H9 (cell line): ENCODE data around the gene MDH2. TPM values are rescaled to one million over a fixed set of nuclear protein-coding genes. Genes with fewer than 3 reads are reported as not detected.
A peak's percentile ranks its signal among the peaks of the same experiment; 100 is the strongest.

ENCODE experiments used
- DNase-seq: peaks from one replicate; pipeline ENCODE4 v3.0.0-alpha.2; 2017
- H2AFZ ChIP-seq: one replicate; pipeline ENCODE4 v1.6.1; 2013; ENCODE audit warnings: mild to moderate bottlenecking, low read length, control low read depth, moderate library complexity
- H2AK5ac ChIP-seq: 2 replicates; pipeline ENCODE4 v1.6.1; 2013; ENCODE audit warnings: low read length, control low read depth, mixed read lengths; ENCODE audit not compliant: insufficient read length
- H2BK120ac ChIP-seq: one replicate; pipeline ENCODE4 v1.6.1; 2013; ENCODE audit warnings: low read depth, mild to moderate bottlenecking, low read length, control low read depth, inconsistent platforms; ENCODE audit not compliant: poor library complexity, severe bottlenecking
- H2BK12ac ChIP-seq: 2 replicates; pipeline ENCODE4 v1.6.1; 2013; ENCODE audit warnings: low read length, control low read depth, mixed read lengths, low read depth; ENCODE audit not compliant: insufficient read length
- H2BK15ac ChIP-seq: 2 replicates; pipeline ENCODE4 v1.6.1; 2013; ENCODE audit warnings: low read depth, low read length, control low read depth
- H2BK20ac ChIP-seq: one replicate; pipeline ENCODE4 v1.6.1; 2013; ENCODE audit warnings: low read depth, mild to moderate bottlenecking, low read length, control low read depth, inconsistent platforms; ENCODE audit not compliant: poor library complexity, severe bottlenecking
- H2BK5ac ChIP-seq: 2 replicates; pipeline ENCODE4 v1.6.1; 2013; ENCODE audit warnings: low read length, control low read depth, mixed read lengths; ENCODE audit not compliant: insufficient read length
- H3K14ac ChIP-seq: 2 replicates; pipeline ENCODE4 v1.6.1; 2013; ENCODE audit warnings: low read length, control low read depth; ENCODE audit not compliant: insufficient read depth
- H3K18ac ChIP-seq: 2 replicates; pipeline ENCODE4 v1.6.1; 2013; ENCODE audit warnings: low read depth, mild to moderate bottlenecking, mixed read lengths, low read length, control low read depth; ENCODE audit not compliant: insufficient read length
- H3K23ac ChIP-seq: 2 replicates; pipeline ENCODE4 v1.6.1; 2013; ENCODE audit warnings: low read length, control low read depth, mixed read lengths, low read depth; ENCODE audit not compliant: insufficient read length
- H3K23me2 ChIP-seq: 2 replicates; pipeline ENCODE4 v1.6.1; 2013; ENCODE audit warnings: low read depth, mild to moderate bottlenecking, mixed read lengths, low read length, control low read depth; ENCODE audit not compliant: insufficient read length, poor library complexity, severe bottlenecking
- H3K27ac ChIP-seq: 2 replicates; pipeline ENCODE4 v1.5.1; 2013; ENCODE audit warnings: low read length, control low read depth, mixed read lengths, low read depth; ENCODE audit not compliant: insufficient read length
- H3K27me3 ChIP-seq: 2 replicates; pipeline ENCODE4 v1.6.1; 2013; ENCODE audit warnings: low read length, control low read depth, inconsistent platforms; ENCODE audit not compliant: insufficient read depth
- H3K4ac ChIP-seq: 2 replicates; pipeline ENCODE4 v1.6.1; 2013; ENCODE audit warnings: low read depth, mild to moderate bottlenecking, control low read depth, inconsistent platforms, low read length, moderate library complexity
- H3K4me1 ChIP-seq: 2 replicates; pipeline ENCODE4 v1.6.1; 2013; ENCODE audit warnings: low read length, control low read depth, inconsistent platforms; ENCODE audit not compliant: insufficient read depth
- H3K4me2 ChIP-seq: 2 replicates; pipeline ENCODE4 v1.6.1; 2013; ENCODE audit warnings: low read length, control low read depth, mixed read lengths; ENCODE audit not compliant: insufficient read length, insufficient read depth
- H3K56ac ChIP-seq: 2 replicates; pipeline ENCODE4 v1.6.1; 2013; ENCODE audit warnings: low read depth, mild to moderate bottlenecking, mixed read lengths, low read length, control low read depth; ENCODE audit not compliant: insufficient read length
- H3K79me1 ChIP-seq: 2 replicates; pipeline ENCODE4 v1.6.1; 2013; ENCODE audit warnings: low read depth, mild to moderate bottlenecking, moderate library complexity, low read length, control low read depth, inconsistent platforms; ENCODE audit not compliant: insufficient read depth, poor library complexity, severe bottlenecking
- H3K79me2 ChIP-seq: 2 replicates; pipeline ENCODE4 v1.6.1; 2013; ENCODE audit warnings: low read length, control low read depth, inconsistent platforms; ENCODE audit not compliant: insufficient read depth
- H3K9ac ChIP-seq: 2 replicates; pipeline ENCODE4 v1.6.1; 2013; ENCODE audit warnings: low read length, control low read depth, mixed read lengths; ENCODE audit not compliant: insufficient read length; ENCODE audit errors: extremely low read depth
- H3K9me3 ChIP-seq: one replicate; pipeline ENCODE4 v1.6.1; 2013; ENCODE audit warnings: low read depth, low read length, inconsistent platforms; ENCODE audit not compliant: control insufficient read depth
- H3T11ph ChIP-seq: one replicate; pipeline ENCODE4 v1.6.1; 2013; ENCODE audit warnings: mild to moderate bottlenecking, low read length, control low read depth, inconsistent platforms
- H4K20me1 ChIP-seq: one replicate; pipeline ENCODE4 v1.6.1; 2013; ENCODE audit not compliant: control insufficient read depth, insufficient read length, insufficient read depth
- H4K5ac ChIP-seq: 2 replicates; pipeline ENCODE4 v1.6.1; 2013; ENCODE audit warnings: low read depth, mild to moderate bottlenecking, mixed read lengths, low read length, control low read depth; ENCODE audit not compliant: insufficient read length
- H4K8ac ChIP-seq: replicated peaks from 2 replicates; pipeline ENCODE4 v1.6.1; 2013; ENCODE audit warnings: low read length, control low read depth, mixed read lengths, low read depth; ENCODE audit not compliant: insufficient read length
- H4K91ac ChIP-seq: 2 replicates; pipeline ENCODE4 v1.6.1; 2013; ENCODE audit warnings: low read depth, mild to moderate bottlenecking, moderate library complexity, mixed read lengths, low read length, control low read depth; ENCODE audit not compliant: insufficient read length
- H3K27ac Mint-ChIP-seq, 3 experiments: 2 replicates in 2 of 3; 3 replicates in 1 of 3; pipeline ENCODE4 v1.8.0; 2020 to 2021; ENCODE audit warnings: mixed read lengths in 3 of 3, mild to moderate bottlenecking in 1 of 3, moderate library complexity in 1 of 3
- H3K27me3 Mint-ChIP-seq: 2 replicates; pipeline ENCODE4 v1.8.0; 2021; ENCODE audit warnings: low read depth, mild to moderate bottlenecking, moderate library complexity, mixed read lengths
- H3K36me3 Mint-ChIP-seq, 3 experiments: 2 replicates in 2 of 3; 3 replicates in 1 of 3; pipeline ENCODE4 v1.8.0; 2020 to 2021; ENCODE audit warnings: low read depth in 3 of 3, mixed read lengths in 3 of 3; ENCODE audit not compliant: insufficient read depth in 1 of 3
- H3K4me1 Mint-ChIP-seq, 2 experiments: 2 replicates each; pipeline ENCODE4 v1.8.0; 2020; ENCODE audit warnings: mixed read lengths in 2 of 2
- H3K4me3 Mint-ChIP-seq, 2 experiments: 2 replicates in 1 of 2; 3 replicates in 1 of 2; pipeline ENCODE4 v1.8.0; 2020 to 2021; ENCODE audit warnings: mild to moderate bottlenecking in 2 of 2, mixed read lengths in 2 of 2, moderate library complexity in 1 of 2
- H3K9me3 Mint-ChIP-seq, 2 experiments: 2 replicates in 1 of 2; 3 replicates in 1 of 2; pipeline ENCODE4 v1.8.0; 2020; ENCODE audit warnings: mild to moderate bottlenecking in 2 of 2, mixed read lengths in 2 of 2, moderate library complexity in 1 of 2
- CTCF ChIP-seq: fragments of 200-600 bp; sonication (generic); conservative IDR thresholded peaks from 3 replicates; pipeline ENCODE4 v1.8.0; 2021; ENCODE audit warnings: antibody characterized with exemption, mild to moderate bottlenecking
- WGBS: extraction: QIAGEN DNeasy Blood & Tissue Kit; methylation state at CpG from one replicate; pipeline ENCODE4 v1.1.7; 2013; ENCODE audit warnings: missing lambda C conversion rate, low lambda C conversion rate, mixed read lengths; ENCODE audit not compliant: insufficient read length; ENCODE audit errors: extremely low coverage; 5-methylcytosine and 5-hydroxymethylcytosine counted together
- total RNA-seq: library from RNA; stranded (reverse); gene quantifications from 2 replicates; pipeline ENCODE4 v1.2.1, GENCODE V29; 2021

The MDH2 gene
- total RNA-seq, 1 experiment from 2014 or later = 260 TPM

GRCh38 chr7:76050545-76050944 is 2.6 kb downstream of the MDH2 start:
- no peak overlapping the region for H4K8ac ChIP-seq
- peak overlapping the region; percentile 6 to 9; a peak in 3 of 5 replicates for H3K4me3 Mint-ChIP-seq
- H2BK12ac ChIP-seq = no peak overlapping the region
- H3K4me1 ChIP-seq = peaks cover 5% of the 10 kb centered on the region; the same call in 1 of the 2 replicates
- H2AK5ac ChIP-seq = no peak overlapping the region
- H3K79me1 ChIP-seq = peaks cover 6% of the 10 kb centered on the region
- no peak for DNase-seq
- H3K36me3 Mint-ChIP-seq = peaks cover 25 to 41% (median 38%) of the 10 kb centered on the region in 3 experiments
- H3T11ph ChIP-seq = no peak overlapping the region
- no peak overlapping the region for H3K9ac ChIP-seq
- no peak overlapping the region for H3K23ac ChIP-seq
- peak overlapping the region; percentile 21 for H3K4me2 ChIP-seq
- no peak for TF ChIP-seq CTCF
- H3K9me3 Mint-ChIP-seq = no peaks in the 10 kb centered on the region; a peak in 1 of 5 replicates
- no peaks in the 10 kb centered on the region for H4K20me1 ChIP-seq
- no peak overlapping the region for H3K27ac ChIP-seq
- no peak overlapping the region for H3K56ac ChIP-seq
- no peak overlapping the region for H4K91ac ChIP-seq
- peak overlapping the region in 2 of 3 experiments; percentile 8 to 79; a peak in 1 of 7 replicates for H3K27ac Mint-ChIP-seq
- peaks cover 7% of the 10 kb centered on the region for H3K23me2 ChIP-seq
- H2BK120ac ChIP-seq = no peak overlapping the region
- no peak overlapping the region for H3K14ac ChIP-seq
- no peak overlapping the region for H2BK5ac ChIP-seq
- H3K27me3 ChIP-seq = no peaks in the 10 kb centered on the region
- no peak overlapping the region for H2BK15ac ChIP-seq
- peaks cover 16 to 20% of the 10 kb centered on the region in 2 experiments for H3K4me1 Mint-ChIP-seq
- no peak overlapping the region for H2BK20ac ChIP-seq
- no peaks in the 10 kb centered on the region for H3K9me3 ChIP-seq
- H3K18ac ChIP-seq = no peak overlapping the region
- H3K79me2 ChIP-seq = peaks cover 37% of the 10 kb centered on the region; the same call in 1 of the 2 replicates
- no peaks in the 10 kb centered on the region for H3K27me3 Mint-ChIP-seq
- H4K5ac ChIP-seq = no peak overlapping the region
- H2AFZ ChIP-seq = no peak overlapping the region
- no peak overlapping the region for H3K4ac ChIP-seq
- no CpG with 5 or more reads among the region's 5 CpGs for WGBS
